H1 (cell line): ENCODE measurements around the gene NBAS. TPM values are rescaled to one million over a fixed set of nuclear protein-coding genes. Genes with fewer than 3 reads are reported as not detected.

Experiments used
- CTCF ChIA-PET: fragments of 300-600 bp; sonication (Branson Sonifier 250); formaldehyde crosslinking; loops from one replicate; lab custom pipeline; 2021; ENCODE audit not compliant: partially characterized antibody; lab: Charles Lee
- POLR2A ChIA-PET: fragments of 300-600 bp; sonication (Branson Sonifier 250); formaldehyde crosslinking; loops from one replicate; lab custom pipeline; 2021; ENCODE audit warnings: inconsistent platforms; ENCODE audit not compliant: partially characterized antibody; lab: Charles Lee
- DNase-seq, 2 experiments: peaks; one replicate each; pipeline versions ENCODE4 v3.0.0 to v3.0.0-alpha.2; 2010 to 2022; ENCODE audit warnings: low spot score in 2 of 2, low read depth in 1 of 2, mixed read lengths in 1 of 2
- FAIRE-seq: peaks from 2 replicates; lab custom pipeline; 2011; peaks lifted over from hg19 to GRCh38; lab: Jason Lieb, UNC
- H2AFZ ChIP-seq: 2 replicates; pipeline ENCODE4 v1.8.1; 2012; ENCODE audit warnings: low read length, inconsistent platforms
- H2AK5ac ChIP-seq: 2 replicates; pipeline ENCODE4 v1.6.1; 2013; ENCODE audit warnings: low read depth, low read length
- H2BK120ac ChIP-seq: replicated peaks from 2 replicates; pipeline ENCODE3; 2013; ENCODE audit warnings: low read depth, low read length, inconsistent platforms
- H2BK12ac ChIP-seq: 2 replicates; pipeline ENCODE4 v1.6.1; 2013; ENCODE audit warnings: low read depth, low read length
- H2BK15ac ChIP-seq: 2 replicates; pipeline ENCODE4 v1.6.1; 2013; ENCODE audit warnings: low read length
- H2BK20ac ChIP-seq: 2 replicates; pipeline ENCODE4 v1.6.1; 2013; ENCODE audit warnings: low read length
- H2BK5ac ChIP-seq: 2 replicates; pipeline ENCODE4 v1.6.1; 2013; ENCODE audit warnings: low read depth, low read length
- H3K14ac ChIP-seq: 2 replicates; pipeline ENCODE4 v1.6.1; 2013; ENCODE audit warnings: inconsistent platforms; ENCODE audit not compliant: insufficient read length
- H3K18ac ChIP-seq: 2 replicates; pipeline ENCODE4 v1.6.1; 2013; ENCODE audit warnings: low read length; ENCODE audit errors: extremely low read depth
- H3K23ac ChIP-seq: 2 replicates; pipeline ENCODE4 v1.6.1; 2013; ENCODE audit warnings: inconsistent platforms; ENCODE audit not compliant: insufficient read length
- H3K23me2 ChIP-seq: 2 replicates; pipeline ENCODE4 v1.6.1; 2013; ENCODE audit warnings: low read depth, low read length
- H3K27ac ChIP-seq: 2 replicates; pipeline ENCODE4 v1.6.1; 2011; ENCODE audit warnings: low read depth, low read length, inconsistent platforms
- H3K27me3 ChIP-seq, 4 experiments: replicated peaks in 1 of 4; 1 replicate in 1 of 4; 2 replicates in 3 of 4; pipeline versions ENCODE4 v1.6.1 to v1.8.1; 2011 to 2013; ENCODE audit warnings: low read length in 3 of 4, mild to moderate bottlenecking in 3 of 4, inconsistent platforms in 2 of 4, mixed read lengths in 2 of 4, moderate library complexity in 1 of 4; ENCODE audit not compliant: control insufficient read depth in 3 of 4, insufficient read depth in 3 of 4; ENCODE audit errors: extremely low read depth in 1 of 4
- H3K36me3 ChIP-seq, 4 experiments: 2 replicates each; pipeline versions ENCODE4 v1.6.1 to v1.8.1; 2011 to 2013; ENCODE audit warnings: mild to moderate bottlenecking in 4 of 4, low read length in 3 of 4, moderate library complexity in 2 of 4, control low read depth in 1 of 4, inconsistent platforms in 1 of 4; ENCODE audit not compliant: insufficient read depth in 4 of 4, control insufficient read depth in 2 of 4
- H3K4ac ChIP-seq: replicated peaks from 2 replicates; pipeline ENCODE3; 2013; ENCODE audit warnings: low read length, low read depth, mixed read lengths, inconsistent platforms; ENCODE audit not compliant: insufficient read length
- H3K4me1 ChIP-seq, 4 experiments: replicated peaks in 1 of 4; 1 replicate in 1 of 4; 2 replicates in 3 of 4; pipeline versions ENCODE4 v1.6.1 to v1.8.1; 2011 to 2013; ENCODE audit warnings: low read length in 3 of 4, inconsistent platforms in 2 of 4, mixed read lengths in 1 of 4; ENCODE audit not compliant: insufficient read depth in 4 of 4, control insufficient read depth in 3 of 4
- H3K4me2 ChIP-seq, 2 experiments: 2 replicates each; pipeline versions ENCODE4 v1.6.1 to v1.8.1; 2011 to 2013; ENCODE audit warnings: low read depth in 2 of 2, low read length in 2 of 2, control low read depth in 1 of 2, inconsistent platforms in 1 of 2, mild to moderate bottlenecking in 1 of 2; ENCODE audit not compliant: insufficient read depth in 1 of 2
- H3K4me3 ChIP-seq, 4 experiments: fragments of 200-600, 300-600 bp in 1 of 4; sonication (generic), shearing (Covaris generic), sonication (Bioruptor Twin) in 1 of 4; 2 replicates each; pipeline versions ENCODE4 v1.5.1 to v1.8.1; 2011 to 2016; ENCODE audit warnings: low read length in 4 of 4, low read depth in 3 of 4, control low read depth in 2 of 4, inconsistent platforms in 2 of 4, mild to moderate bottlenecking in 2 of 4, mixed read lengths in 1 of 4, moderate library complexity in 1 of 4; ENCODE audit not compliant: insufficient read depth in 2 of 4; ENCODE audit errors: extremely low read depth in 1 of 4
- H3K56ac ChIP-seq: replicated peaks from 2 replicates; pipeline ENCODE3; 2013; ENCODE audit warnings: low read depth, mild to moderate bottlenecking, mixed read lengths, low read length, inconsistent platforms; ENCODE audit not compliant: insufficient read length
- H3K79me1 ChIP-seq: 2 replicates; pipeline ENCODE4 v1.6.1; 2013; ENCODE audit warnings: low read depth, low read length, control low read depth
- H3K79me2 ChIP-seq, 2 experiments: 2 replicates each; pipeline versions ENCODE4 v1.6.1 to v1.8.1; 2012 to 2013; ENCODE audit warnings: low read length in 2 of 2, mild to moderate bottlenecking in 2 of 2, inconsistent platforms in 1 of 2; ENCODE audit not compliant: insufficient read depth in 2 of 2, control insufficient read depth in 1 of 2
- H3K9ac ChIP-seq, 4 experiments: replicated peaks in 1 of 4; 1 replicate in 1 of 4; 2 replicates in 3 of 4; pipeline versions ENCODE4 v1.6.1 to v1.8.1; 2011 to 2013; ENCODE audit warnings: low read depth in 3 of 4, low read length in 3 of 4, control low read depth in 2 of 4, mild to moderate bottlenecking in 2 of 4, moderate library complexity in 2 of 4, inconsistent platforms in 1 of 4; ENCODE audit errors: extremely low read depth in 1 of 4
- H3K9me3 ChIP-seq, 2 experiments: 2 replicates each; pipeline versions ENCODE4 v1.6.1 to v1.8.1; 2012 to 2013; ENCODE audit warnings: mild to moderate bottlenecking in 2 of 2, moderate library complexity in 2 of 2, control low read depth in 1 of 2, inconsistent platforms in 1 of 2, low read depth in 1 of 2, low read length in 1 of 2, mixed read lengths in 1 of 2; ENCODE audit not compliant: insufficient read depth in 2 of 2
- H4K20me1 ChIP-seq, 2 experiments: replicated peaks in 1 of 2; 2 replicates each; pipeline versions ENCODE3 to v1.8.1; 2011 to 2013; ENCODE audit warnings: inconsistent platforms in 2 of 2, low read length in 2 of 2, mild to moderate bottlenecking in 1 of 2; ENCODE audit not compliant: insufficient read depth in 2 of 2, control insufficient read depth in 1 of 2
- H4K5ac ChIP-seq: 2 replicates; pipeline ENCODE4 v1.6.1; 2013; ENCODE audit warnings: low read length, low read depth, mixed read lengths, inconsistent platforms; ENCODE audit not compliant: insufficient read length
- H4K8ac ChIP-seq: 2 replicates; pipeline ENCODE4 v1.8.0; 2013; ENCODE audit warnings: mild to moderate bottlenecking, moderate library complexity, low read length, inconsistent platforms; ENCODE audit not compliant: insufficient read depth; ENCODE audit errors: extremely low read depth
- H4K91ac ChIP-seq: replicated peaks from 2 replicates; pipeline ENCODE3; 2013; ENCODE audit warnings: low read length, mixed read lengths, inconsistent platforms; ENCODE audit not compliant: insufficient read length
- CEBPB ChIP-seq: IDR thresholded peaks from 2 replicates; pipeline ENCODE4 v1.6.1; 2012; ENCODE audit warnings: low read depth, low read length
- NANOG ChIP-seq: IDR thresholded peaks from 2 replicates; pipeline ENCODE4 v1.6.1; 2011; ENCODE audit warnings: low read length, low read depth, mild to moderate bottlenecking, inconsistent platforms; ENCODE audit not compliant: insufficient read depth, poor library complexity, severe bottlenecking
- RAD21 ChIP-seq, 2 experiments: IDR thresholded peaks in 1 of 2; conservative IDR thresholded peaks in 1 of 2; 2 replicates each; pipeline ENCODE4 v1.6.1; 2011; ENCODE audit warnings: low read depth in 2 of 2, low read length in 2 of 2, improper control_type of control experiment in 1 of 2, inconsistent platforms in 1 of 2, mild to moderate bottlenecking in 1 of 2, moderate library complexity in 1 of 2
- SIN3A ChIP-seq, 2 experiments: IDR thresholded peaks in 1 of 2; conservative IDR thresholded peaks in 1 of 2; 2 replicates each; pipeline ENCODE4 v1.6.1; 2011 to 2012; ENCODE audit warnings: low read length in 2 of 2, improper control_type of control experiment in 1 of 2, low read depth in 1 of 2, mild to moderate bottlenecking in 1 of 2
- SP1 ChIP-seq: IDR thresholded peaks from 2 replicates; pipeline ENCODE4 v1.6.1; 2011; ENCODE audit warnings: low read depth, low read length
- TCF12 ChIP-seq: IDR thresholded peaks from 2 replicates; pipeline ENCODE4 v1.6.1; 2011; ENCODE audit warnings: low read depth, mild to moderate bottlenecking, low read length
- WGBS, 2 experiments: shearing (Covaris generic) in 1 of 2; methylation state at CpG; one replicate each; pipeline versions ENCODE4 v1.1.6 to v1.1.7; 2013 to 2015; ENCODE audit warnings: low lambda C conversion rate in 2 of 2, mixed read lengths in 2 of 2, inconsistent platforms in 1 of 2, low coverage in 1 of 2, missing lambda C conversion rate in 1 of 2; ENCODE audit not compliant: insufficient replicate concordance in 2 of 2, insufficient coverage in 1 of 2, insufficient read length in 1 of 2; ENCODE audit errors: extremely low coverage in 1 of 2, missing lambda C conversion rate in 1 of 2; 5-methylcytosine and 5-hydroxymethylcytosine counted together
- polyA plus RNA-seq, 7 experiments: library from polyadenylated mRNA; depleted of rRNA in 3 of 7; stranded (reverse) in 5 of 7; unstranded in 2 of 7; fragments of >200 nt in 5 of 7; fragments of 200-250 nt in 2 of 7; gene quantifications; 1 replicate in 5 of 7; 2 replicates in 1 of 7; 4 replicates in 1 of 7; pipeline versions ENCODE4 v1.2.1 to v1.2.3, GENCODE V29; 2011 to 2013; ENCODE audit warnings: missing spikeins in 2 of 7, mixed read lengths in 2 of 7
- total RNA-seq: library from RNA; stranded (reverse); fragmentation: NEBNext Ultra II Directional; extraction: Animal tissue kit (Norgen Biotek cat#: 25700); gene quantifications from 2 replicates; pipeline ENCODE4 v1.2.1, GENCODE V29; 2021

Gene NBAS
- total and polyA plus RNA-seq, 2 of the 8 experiments (the other 6 are each of a cell fraction or from before 2014, with no cell fraction given) = 19.6 to 34.8 TPM

- Histone ChIP-seq H3K18ac (no peak overlapping the region), H3K79me1 (no peaks in the 10 kb centered on the region), H3K4me3 (peak overlapping the region in 1 of 4 experiments; percentile 38; a peak in 1 of 8 replicates), H3K9me3 (0 out of 4 replicates have a peak, but pooled peaks cover 4 to 8% of the 10 kb centered on the region in 2 experiments), H2BK15ac (no peak overlapping the region), H3K27ac (no peak overlapping the region), H2BK120ac (no peak overlapping the region), H3K79me2 (no peaks in the 10 kb centered on the region), H3K23ac (no peak overlapping the region), H4K8ac (no peak overlapping the region), H4K5ac (no peak overlapping the region), H3K9ac (no peak overlapping the region), H3K4ac (no peak overlapping the region), H4K91ac (no peak overlapping the region), H3K4me2 (peak overlapping the region; percentile 58 to 65), H2BK5ac (peak overlapping the region; percentile 79; the same call in 1 of the 2 replicates), H2BK12ac (peak overlapping the region; percentile 22; the same call in 1 of the 2 replicates), H3K23me2 (no peaks in the 10 kb centered on the region), H3K4me1 (peaks cover 5 to 13% (median 8%) of the 10 kb centered on the region in 4 experiments; a peak in 6 of 7 replicates), H2AK5ac (no peak overlapping the region), H3K27me3 (no peaks in the 10 kb centered on the region), H2BK20ac (peak overlapping the region; percentile 67; the same call in 1 of the 2 replicates), H3K36me3 (no peaks in the 10 kb centered on the region), H2AFZ (no peak overlapping the region), H3K56ac (no peak overlapping the region), H3K14ac (no peak overlapping the region), H4K20me1 (peaks cover 0 to 2% of the 10 kb centered on the region in 2 experiments)
- POLR2A ChIA-PET = no interaction called here
- DNase-seq = peak; percentile 19 to 52
- peak; percentile 99 for FAIRE-seq
- CTCF ChIA-PET = interaction anchor here (1.0 to 2.0 kb wide), 4 partner anchors 9 to 318 kb away, joined by 3 to 5 read pairs (median 4); no protein-coding TSS in a partner anchor
- WGBS, 2 experiments = 7% methylated on average over 1 of the region's 1 CpG; no CpG with 5 or more reads in 1 of the 2 experiments
- peak; percentile 70 for TF ChIP-seq SP1
- peak; percentile 30 to 86; a peak in 2 of 4 replicates for TF ChIP-seq SIN3A (conservative IDR thresholded peaks at IDR 0.05 in 1 of 2, IDR thresholded peaks at IDR 0.05 in 1 of 2; ENCODE audit: low read depth in 1 of 2, low read length in 2 of 2)
- TF ChIP-seq TCF12 = peak; percentile 96
- TF ChIP-seq RAD21 (IDR thresholded peaks at IDR 0.05 in 1 of 2, conservative IDR thresholded peaks at IDR 0.05 in 1 of 2; ENCODE audit: low read depth in 2 of 2, low read length in 2 of 2) = 0 out of 4 replicates have a peak, but pooled peaks of 1 of the 2 experiments have one; percentile 8
- peak; percentile 87 for TF ChIP-seq NANOG
- TF ChIP-seq CEBPB = peak; percentile 29; the same call in 1 of the 2 replicates
These were observed 301.8 kb downstream of the NBAS start for GRCh38 chr2:15259356-15259756.
